HuH-7 (cell line): ENCODE results near the gene UBE2B.
"Not testable (repeated sequence)": the region's sequence is repeated elsewhere in the genome, so short reads cannot be mapped to it uniquely, and the experiment has no call there.

Experiments
- DNase-seq: peaks from one replicate; pipeline ENCODE4 v3.0.0; 2011; ENCODE audit warnings: low spot score

UBE2B gene

GRCh38 chr5:134370871-134371833 lies at the start of gene UBE2B:
Gene UBE2B, plus strand, starts transcription at chr5:134371569. Its CDS starts 27 bp downstream, at chr5:134371596.
- DNase-seq: peak; percentile 90

DNA sequence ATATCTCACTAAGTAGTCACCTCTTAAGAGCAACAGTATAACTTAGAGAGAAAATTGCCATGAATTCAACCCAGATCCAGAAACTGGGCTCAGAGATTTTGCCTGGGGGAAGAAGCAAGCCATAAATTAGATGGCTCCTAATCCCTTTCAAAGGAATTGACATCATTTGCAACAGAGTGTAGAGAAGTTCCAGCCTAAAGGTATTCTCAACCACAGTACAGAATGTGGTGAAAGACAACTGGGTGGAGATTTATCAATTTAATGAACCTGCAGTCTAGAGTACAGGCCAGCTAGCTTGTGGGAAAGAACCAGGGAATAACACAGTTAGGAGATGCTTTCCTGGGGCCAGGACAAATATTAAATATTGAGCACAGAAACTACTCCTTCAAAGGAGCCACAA lies 44.0 kb upstream of the UBE2B start:
- no peak for DNase-seq

DNA sequence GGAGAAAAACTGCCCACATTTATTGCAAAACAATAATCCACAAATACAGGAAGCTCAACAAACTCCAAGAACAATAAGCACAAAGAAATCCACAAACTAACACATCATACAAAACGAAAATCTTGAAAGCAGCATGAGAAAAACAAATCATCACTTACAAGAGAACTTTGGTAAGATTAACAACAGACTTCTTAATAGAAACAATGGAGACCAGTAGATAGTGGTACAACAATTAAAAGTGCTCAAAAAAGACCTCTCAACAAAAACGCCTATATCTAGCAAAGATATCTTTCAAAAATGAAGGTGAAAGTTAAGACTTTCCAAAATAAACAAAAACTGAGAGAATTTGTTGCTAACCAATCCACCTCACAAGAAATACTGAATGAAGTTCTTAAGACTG lies 42.8 kb upstream of the UBE2B start:
- no peak for DNase-seq

GRCh38 chr5:134336833-134337232 lies 34.5 kb upstream of the UBE2B start:
- not testable (repeated sequence) for DNase-seq

- not testable (repeated sequence) for DNase-seq
These were observed 27.9 kb upstream of the UBE2B start for GRCh38 chr5:134343500-134343899.

- not testable (repeated sequence) for DNase-seq
These were observed 25.9 kb upstream of the UBE2B start for GRCh38 chr5:134345476-134345875.

DNA sequence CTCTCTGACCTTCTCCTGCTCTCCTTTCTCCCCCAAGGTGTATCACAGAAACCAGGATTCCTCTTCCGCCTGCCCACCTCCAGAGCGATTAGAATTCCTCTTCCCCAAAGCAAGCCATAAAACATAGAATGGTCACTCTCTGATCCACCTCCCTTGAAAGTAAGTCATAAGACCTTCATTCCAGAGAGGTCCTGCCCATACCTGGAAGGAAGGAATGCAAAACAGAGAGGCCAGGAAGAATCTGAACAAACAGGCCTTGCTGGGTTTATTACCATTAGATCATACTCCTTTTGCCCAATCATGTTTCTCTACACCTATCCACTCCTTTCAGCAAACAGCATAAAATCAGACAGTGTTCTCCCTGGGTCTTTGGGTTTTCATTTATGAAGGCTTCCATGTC lies 25.4 kb upstream of the UBE2B start:
- no peak for DNase-seq

GRCh38 chr5:134349463-134349862 lies 21.9 kb upstream of the UBE2B start:
- DNase-seq: no peak

DNA sequence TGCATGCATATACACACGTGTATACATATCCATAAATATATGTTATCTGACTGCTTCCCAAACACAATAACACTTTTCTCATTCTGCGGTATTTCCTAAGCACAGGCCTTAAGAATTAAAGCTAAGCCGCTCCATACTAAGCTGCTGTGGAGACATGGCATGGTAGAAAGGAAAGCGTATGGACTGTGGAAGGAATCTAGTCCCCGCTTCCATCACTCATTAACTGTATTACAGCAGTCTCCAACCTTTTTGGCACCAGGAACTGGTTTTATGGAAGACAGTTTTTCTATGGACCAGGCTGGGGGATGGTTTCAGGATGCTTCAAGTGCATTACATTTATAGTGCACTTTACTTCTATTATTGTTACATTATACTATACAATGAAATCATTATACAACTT lies 15.7 kb upstream of the UBE2B start:
- DNase-seq: no peak

DNA sequence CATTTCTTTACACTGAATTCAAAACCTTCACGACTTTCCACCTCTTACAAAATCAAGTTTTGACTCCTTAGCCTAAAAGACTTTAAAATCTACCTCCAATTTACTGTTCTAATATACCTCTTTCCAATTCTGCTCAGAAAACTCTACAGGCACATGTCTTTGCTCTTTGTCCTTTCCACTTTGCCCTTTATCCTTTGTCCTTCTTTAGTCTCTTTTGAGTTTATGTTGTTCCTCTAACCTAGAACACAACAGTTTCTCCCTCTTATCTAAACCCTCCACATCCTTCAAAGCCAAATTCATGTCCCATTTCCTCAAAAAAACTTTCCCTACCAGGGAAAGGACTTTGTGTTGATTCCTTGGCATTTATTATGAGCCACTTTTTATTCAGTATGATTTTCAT lies 5.8 kb upstream of the UBE2B start:
- no peak for DNase-seq

DNA sequence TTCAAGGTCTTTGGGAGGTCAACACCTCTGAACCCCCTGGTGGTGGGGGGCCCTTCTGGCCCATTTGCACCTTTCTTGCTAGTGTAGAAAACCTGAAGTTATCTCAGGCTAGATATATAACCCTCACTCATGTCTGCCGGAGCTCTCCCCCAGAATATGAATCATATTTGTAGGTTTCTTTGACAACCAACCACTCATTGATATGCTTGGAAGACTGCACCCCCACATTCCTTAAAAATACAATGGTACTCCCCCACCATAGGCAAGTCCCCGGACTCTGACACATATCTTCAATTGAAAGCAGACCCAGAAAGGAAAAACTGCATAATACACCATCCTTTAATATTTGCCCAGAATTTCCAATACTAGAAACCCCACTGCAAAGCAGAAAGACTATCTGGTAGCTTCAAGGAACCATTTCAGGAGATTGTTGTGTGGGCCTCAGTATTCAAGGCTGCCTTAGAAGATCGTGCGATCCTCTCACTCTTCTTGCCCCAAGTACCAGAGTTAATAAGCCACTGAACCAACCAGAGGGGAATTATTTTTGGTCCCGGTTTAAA lies 978 bp upstream of the UBE2B start:
- no peak for DNase-seq

DNA sequence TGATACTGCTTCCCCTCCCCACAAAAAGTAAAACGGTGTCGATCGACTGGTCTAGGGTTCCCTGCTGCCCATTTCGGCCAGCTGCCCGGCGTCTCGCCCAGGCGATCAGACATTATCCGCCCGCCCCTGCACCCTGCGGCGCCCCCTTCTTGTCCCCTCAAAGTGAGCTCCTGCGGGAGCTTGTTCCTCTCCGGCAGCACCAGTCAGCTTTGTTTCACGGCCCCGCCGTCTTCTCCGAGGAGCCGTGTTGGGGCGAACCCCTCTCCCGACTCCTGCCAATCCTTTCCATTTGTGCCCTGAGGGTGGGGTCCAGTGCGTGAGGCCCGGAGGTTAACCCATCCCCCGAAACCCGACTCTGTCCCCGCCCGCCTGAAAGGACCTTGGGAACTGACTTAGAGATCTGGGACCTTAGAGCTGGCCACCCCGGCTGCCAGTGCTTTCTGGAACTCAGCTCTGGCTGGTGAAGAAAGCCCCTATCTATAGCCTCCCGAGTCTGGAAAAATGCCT lies 518 bp downstream of the UBE2B start:
- peak; percentile 23 for DNase-seq

- not testable (repeated sequence) for DNase-seq
These were observed 2.3 kb downstream of the UBE2B start for GRCh38 chr5:134373633-134374032.

- no peak for DNase-seq
These were observed 2.9 kb downstream of the UBE2B start for GRCh38 chr5:134374232-134374631.

GRCh38 chr5:134380346-134380745 lies 9.0 kb downstream of the UBE2B start:
- DNase-seq: no peak

- DNase-seq: not testable (repeated sequence)
These were observed 10.8 kb downstream of the UBE2B start for GRCh38 chr5:134382204-134382603.

DNA sequence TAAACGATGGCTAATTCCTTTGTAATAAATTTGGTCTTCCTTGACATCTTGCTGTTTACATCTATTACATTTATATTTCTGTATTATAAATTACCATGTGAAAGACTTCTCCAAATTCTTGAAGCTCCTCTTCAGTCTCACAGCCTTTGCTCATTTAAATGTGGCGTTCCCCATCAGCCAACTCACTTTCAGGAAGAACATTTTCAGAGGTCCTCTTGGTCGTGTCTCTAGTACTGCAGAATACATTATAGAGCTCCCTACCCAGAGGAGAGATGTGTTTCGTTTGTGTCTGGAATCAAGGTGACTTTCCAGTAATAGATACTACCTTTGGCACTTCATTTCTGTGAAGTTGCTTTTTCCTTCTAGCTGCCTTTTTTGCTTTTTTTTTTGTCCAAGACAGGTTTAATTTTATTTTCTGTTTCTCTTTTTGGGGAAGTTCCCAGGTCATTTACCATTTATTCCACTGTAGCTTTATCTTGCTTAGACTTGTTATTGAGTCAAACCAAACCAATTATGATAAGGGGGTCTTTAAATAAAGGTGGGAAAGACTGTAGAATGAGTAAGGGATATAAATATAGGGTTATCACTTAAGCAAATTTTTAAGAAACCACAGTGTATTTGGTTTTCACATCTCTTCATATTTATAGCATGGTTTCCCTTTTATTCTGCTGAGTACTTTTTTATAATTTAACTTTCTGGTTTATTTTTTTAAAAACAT lies 12.8 kb downstream of the UBE2B start:
- no peak for DNase-seq

- DNase-seq: no peak
These were observed 16.1 kb downstream of the UBE2B start for GRCh38 chr5:134387443-134387842.

GRCh38 chr5:134392301-134392700 lies 20.9 kb downstream of the UBE2B start:
- DNase-seq: no peak

DNA sequence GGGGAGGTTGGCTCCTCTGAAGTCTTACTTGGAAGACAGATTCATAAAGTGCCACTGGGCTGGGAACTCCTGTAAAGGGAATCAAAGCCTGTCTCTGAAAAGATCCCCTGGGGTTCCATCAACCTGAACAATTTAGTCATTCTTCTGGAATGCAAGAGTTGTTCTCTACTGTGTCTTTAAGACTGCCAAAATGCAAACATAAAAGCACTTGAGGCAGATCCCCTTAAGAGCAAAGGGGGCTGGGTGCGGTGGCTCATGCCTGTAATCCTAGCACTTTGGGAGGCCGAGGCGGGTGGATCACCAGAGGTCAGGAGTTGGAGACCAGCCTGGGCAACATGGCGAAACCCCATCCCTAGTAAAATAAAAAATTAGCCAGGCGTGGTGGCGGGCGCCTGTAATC lies 23.6 kb downstream of the UBE2B start:
- DNase-seq: no peak

DNA sequence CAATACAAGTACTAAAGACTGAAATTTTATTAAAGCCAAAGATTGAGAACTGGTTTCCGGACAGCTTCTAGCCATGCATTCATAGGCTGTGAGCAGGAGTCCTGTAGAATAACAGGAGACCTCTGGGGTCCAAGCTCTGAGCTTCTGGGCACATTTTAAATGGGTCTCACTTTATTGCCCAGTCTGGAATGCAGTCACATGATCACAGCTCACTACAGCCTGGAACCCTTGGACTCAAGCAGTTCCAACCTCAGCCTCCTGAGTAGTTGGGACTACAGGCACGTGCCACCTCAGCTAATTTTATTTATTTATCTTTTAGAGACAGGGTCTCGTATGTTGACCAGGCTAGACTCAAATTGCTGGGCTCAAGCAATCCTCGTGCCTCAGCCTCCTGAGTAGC lies 24.9 kb downstream of the UBE2B start:
- DNase-seq: no peak

- DNase-seq: no peak
These were observed 25.8 kb downstream of the UBE2B start for GRCh38 chr5:134397196-134397595.
